ENCODE data around the gene HS3ST6. TPM values are rescaled to one million over a fixed set of nuclear protein-coding genes. Genes with fewer than 3 reads are reported as not detected.

The HS3ST6 gene
- total RNA-seq, 4 donors from 2014 or later = 1.00 to 4.4 (median 1.1) TPM; not detected in 1

- Histone ChIP-seq H3K27ac (no peak overlapping the region), H3K27me3 (peaks cover 51% of the 10 kb centered on the region), H3K9me3 (no peaks in the 10 kb centered on the region), H3K36me3 (no peaks in the 10 kb centered on the region), H3K4me1 (peaks cover 10 to 39% (median 39%) of the 10 kb centered on the region in 4 donors), H3K4me3 (no peak overlapping the region)
- TF ChIP-seq EP300 (IDR thresholded peaks at IDR 0.05; ENCODE audit: low read depth) (no peak), CTCF (IDR thresholded peaks at IDR 0.05) (no peak), POLR2AphosphoS5 (IDR thresholded peaks at IDR 0.05) (no peak), POLR2A (IDR thresholded peaks at IDR 0.05) (no peak)
- intact Hi-C loops (cut with DNase I; ENCODE audit: low total_unique reads) = no loop called here
- in situ Hi-C loops (cut with MboI; ENCODE audit: low pct_ligation_motif_present in 1 of 4, low pct_unique_long_range_greater_than_20kb in 1 of 4, low sequenced_read_pairs in 3 of 4) = no loop called here
- no peak for DNase-seq
- WGBS, 2 donors (ENCODE audit: low coverage in 1 of 2) = 53 to 82% methylated on average over 2 to 8 of the region's 8 CpGs
Observed at GRCh38 chr16:1914988-1915387, 3.2 kb downstream of the HS3ST6 start.

GRCh38 chr16:1914084-1914608 lies 4.1 kb downstream of the HS3ST6 start:
- Histone ChIP-seq H3K27me3 (peaks cover 43% of the 10 kb centered on the region), H3K4me1 (peaks cover 10 to 39% (median 37%) of the 10 kb centered on the region in 4 donors), H3K36me3 (no peaks in the 10 kb centered on the region), H3K27ac (peak overlapping the region; percentile 4 to 84 (median 69)), H3K4me3 (no peak overlapping the region), H3K9me3 (no peaks in the 10 kb centered on the region)
- intact Hi-C loops (cut with DNase I; ENCODE audit: low total_unique reads) (no loop called here), in situ Hi-C loops (cut with MboI; ENCODE audit: low pct_ligation_motif_present in 1 of 4, low pct_unique_long_range_greater_than_20kb in 1 of 4, low sequenced_read_pairs in 3 of 4) (no loop called here)
- 27% methylated on average over 15 of the region's 15 CpGs; no CpG with 5 or more reads in 1 of the 2 donors for WGBS, 2 donors (ENCODE audit: low coverage in 1 of 2)
- TF ChIP-seq EP300 (IDR thresholded peaks at IDR 0.05; ENCODE audit: low read depth) (no peak), CTCF (IDR thresholded peaks at IDR 0.05) (no peak), POLR2A (IDR thresholded peaks at IDR 0.05) (no peak), POLR2AphosphoS5 (IDR thresholded peaks at IDR 0.05) (no peak)
- DNase-seq = peak; percentile 40

- H3K9me3 ChIP-seq = no peaks in the 10 kb centered on the region
- 40% methylated on average over 21 of the region's 21 CpGs; no CpG with 5 or more reads in 1 of the 2 donors for WGBS, 2 donors (ENCODE audit: low coverage in 1 of 2)
- H3K4me1 ChIP-seq = peaks cover 7 to 36% (median 32%) of the 10 kb centered on the region in 4 donors
- TF ChIP-seq CTCF (IDR thresholded peaks at IDR 0.05) (no peak), POLR2AphosphoS5 (IDR thresholded peaks at IDR 0.05) (peak; percentile 57 to 61 (median 60)), EP300 (IDR thresholded peaks at IDR 0.05; ENCODE audit: low read depth) (peak; percentile 54), POLR2A (IDR thresholded peaks at IDR 0.05) (peak; percentile 44)
- H3K36me3 ChIP-seq = no peaks in the 10 kb centered on the region
- DNase-seq = peak; percentile 91
- in situ Hi-C loops (cut with MboI; ENCODE audit: low pct_ligation_motif_present in 1 of 4, low pct_unique_long_range_greater_than_20kb in 1 of 4, low sequenced_read_pairs in 3 of 4) (no loop called here), intact Hi-C loops (cut with DNase I; ENCODE audit: low total_unique reads) (no loop called here)
- H3K27ac ChIP-seq = peak overlapping the region; percentile 46 to 84 (median 69)
- H3K4me3 ChIP-seq = no peak overlapping the region
- H3K27me3 ChIP-seq = peaks cover 41% of the 10 kb centered on the region
Observed at GRCh38 chr16:1913327-1914083, 4.7 kb downstream of the HS3ST6 start.

- TF ChIP-seq EP300 (IDR thresholded peaks at IDR 0.05; ENCODE audit: low read depth) (no peak), POLR2AphosphoS5 (IDR thresholded peaks at IDR 0.05) (no peak), POLR2A (IDR thresholded peaks at IDR 0.05) (no peak)
- Histone ChIP-seq H3K4me1 (peaks cover 6 to 30% (median 25%) of the 10 kb centered on the region in 4 donors), H3K9me3 (no peaks in the 10 kb centered on the region), H3K36me3 (no peaks in the 10 kb centered on the region), H3K4me3 (no peak overlapping the region), H3K27ac (peak overlapping the region in 1 of 4 donors; percentile 84), H3K27me3 (peaks cover 43% of the 10 kb centered on the region)
- in situ Hi-C loops (cut with MboI; ENCODE audit: low pct_ligation_motif_present in 1 of 4, low pct_unique_long_range_greater_than_20kb in 1 of 4, low sequenced_read_pairs in 3 of 4) (no loop called here), intact Hi-C loops (cut with DNase I; ENCODE audit: low total_unique reads) (no loop called here)
- WGBS, 2 donors (ENCODE audit: low coverage in 1 of 2) = 66 to 80% methylated on average over 1 to 17 of the region's 17 CpGs
- no peak for DNase-seq
Observed at GRCh38 chr16:1912215-1912543, 6.0 kb downstream of the HS3ST6 start.

Measured in transverse colon (tissue), 4 donors.